MG63 (cell line): ENCODE results near the gene PKN1. TPM values are rescaled to one million over a fixed set of nuclear protein-coding genes. Genes with fewer than 3 reads are reported as not detected.

Experiments
- DNase-seq: peaks from one replicate; pipeline ENCODE4 v3.0.0-alpha.2; 2020
- H3K27me3 ChIP-seq: fragments of 250-450 bp; sonication (Bioruptor Pico); 2 replicates; pipeline ENCODE4 v1.5.1; 2020; ENCODE audit warnings: mild to moderate bottlenecking, moderate library complexity
- H3K36me3 ChIP-seq: fragments of 250-450 bp; sonication (Bioruptor Pico); 2 replicates; pipeline ENCODE4 v1.5.1; 2020; ENCODE audit warnings: mild to moderate bottlenecking, moderate library complexity
- H3K4me3 ChIP-seq: fragments of 250-450 bp; sonication (Bioruptor Pico); 2 replicates; pipeline ENCODE4 v1.5.1; 2020; ENCODE audit warnings: mild to moderate bottlenecking, moderate library complexity
- H3K9me3 ChIP-seq: fragments of 250-450 bp; sonication (Bioruptor Pico); 2 replicates; pipeline ENCODE4 v1.5.1; 2020; ENCODE audit warnings: mild to moderate bottlenecking, moderate library complexity
- total RNA-seq: library from RNA; depleted of rRNA; stranded (reverse); fragments of >200 nt; shearing (Covaris generic); gene quantifications from 2 replicates; pipeline ENCODE4 v1.2.3, GENCODE V29; 2014; ENCODE audit warnings: low replicate concordance

PKN1 gene
- total RNA-seq, 1 experiment from 2014 or later: 128 TPM

DNA sequence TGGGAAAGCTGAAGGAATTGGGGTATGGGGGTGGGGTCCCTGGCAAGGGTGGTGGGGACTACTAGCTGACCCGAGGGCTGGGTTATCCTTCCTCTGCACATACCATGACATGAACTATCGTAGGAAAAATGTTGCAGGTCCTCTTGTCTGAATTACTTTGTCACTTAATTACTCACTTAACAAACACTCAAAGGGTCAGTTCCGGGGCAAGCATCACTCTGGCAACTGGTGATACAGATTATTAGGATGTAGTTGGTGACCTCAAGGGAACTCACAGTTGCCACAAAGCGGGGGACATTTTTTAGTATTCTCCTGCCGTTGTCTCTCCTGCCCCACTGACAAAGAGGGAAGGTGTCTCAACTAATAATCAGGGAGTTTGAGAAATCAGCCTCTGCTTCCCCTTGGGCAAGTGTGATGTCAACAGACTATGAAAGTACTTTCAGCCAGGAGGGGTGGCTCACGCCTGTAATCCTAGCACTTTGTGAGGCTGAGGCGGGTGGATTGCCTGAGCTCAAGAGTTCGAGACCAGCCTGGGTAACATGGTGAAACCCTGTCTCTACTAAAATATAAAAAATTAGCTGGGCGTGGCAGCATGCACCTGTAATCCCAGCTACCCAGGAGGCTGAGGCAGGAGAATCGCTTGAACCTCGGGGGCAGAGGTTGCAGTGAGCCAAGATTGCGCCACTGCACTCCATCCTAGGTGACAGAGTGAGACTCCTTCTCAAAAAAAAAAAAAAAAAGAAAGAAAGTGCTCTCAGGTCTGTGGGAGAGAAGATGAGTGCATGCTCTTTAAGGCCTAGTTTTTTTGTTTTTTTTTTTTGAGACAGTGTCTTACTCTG is 74.8 kb downstream of the PKN1 start:
- H3K4me3 ChIP-seq: no peak overlapping the region
- DNase-seq: no peak
- peaks cover 5% of the 10 kb centered on the region; the same call in 1 of the 2 replicates for H3K36me3 ChIP-seq
- H3K9me3 ChIP-seq: no peaks in the 10 kb centered on the region
- no peaks in the 10 kb centered on the region for H3K27me3 ChIP-seq

DNA sequence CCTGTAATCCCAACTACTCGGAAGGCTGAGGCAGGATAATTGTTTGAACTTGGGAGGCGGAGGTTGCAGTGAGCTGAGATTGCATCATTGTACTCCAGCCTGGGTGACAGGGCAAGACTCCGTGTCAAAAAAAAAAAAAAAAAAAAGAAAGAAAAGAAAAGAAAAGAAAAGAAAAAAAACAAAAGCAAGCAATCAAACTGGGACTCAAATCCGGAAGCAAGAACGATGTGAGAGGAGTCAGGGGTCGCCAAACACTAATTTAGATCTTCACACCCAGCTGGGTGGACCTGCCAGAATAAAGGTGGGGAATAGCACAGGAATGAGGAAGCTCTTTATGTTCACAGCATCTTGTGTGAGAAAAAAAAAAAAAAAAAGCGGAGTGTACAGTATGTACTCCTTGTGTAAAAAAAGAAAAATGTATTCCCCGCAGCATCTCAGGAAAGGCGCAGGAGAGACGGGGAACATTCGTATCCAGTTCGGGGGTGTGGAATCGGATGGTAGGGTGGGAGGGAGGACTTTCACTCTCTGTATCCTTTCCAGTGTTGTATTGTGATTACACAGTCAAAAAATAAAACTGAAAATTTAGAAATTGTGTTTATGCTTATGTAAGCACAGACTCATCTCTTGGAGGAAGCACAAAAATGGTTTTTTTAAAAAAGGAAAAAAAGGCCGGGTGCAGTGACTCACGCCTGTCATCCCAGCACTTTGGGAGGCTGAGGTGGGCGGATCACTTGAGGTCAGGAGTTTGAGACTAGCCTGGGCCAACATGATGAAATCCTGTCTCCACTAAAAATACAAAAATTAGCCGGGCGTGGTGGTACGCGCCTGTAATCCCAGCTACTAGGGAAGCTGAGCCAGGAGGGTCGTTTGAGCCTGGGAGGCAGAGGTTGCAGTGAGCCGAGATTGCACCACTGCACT is 77.5 kb downstream of the PKN1 start:
- Histone ChIP-seq H3K4me3 (peak overlapping the region; percentile 24), H3K36me3 (peaks cover 28% of the 10 kb centered on the region), H3K27me3 (no peaks in the 10 kb centered on the region), H3K9me3 (no peaks in the 10 kb centered on the region)
- DNase-seq: peak; percentile 85

DNA sequence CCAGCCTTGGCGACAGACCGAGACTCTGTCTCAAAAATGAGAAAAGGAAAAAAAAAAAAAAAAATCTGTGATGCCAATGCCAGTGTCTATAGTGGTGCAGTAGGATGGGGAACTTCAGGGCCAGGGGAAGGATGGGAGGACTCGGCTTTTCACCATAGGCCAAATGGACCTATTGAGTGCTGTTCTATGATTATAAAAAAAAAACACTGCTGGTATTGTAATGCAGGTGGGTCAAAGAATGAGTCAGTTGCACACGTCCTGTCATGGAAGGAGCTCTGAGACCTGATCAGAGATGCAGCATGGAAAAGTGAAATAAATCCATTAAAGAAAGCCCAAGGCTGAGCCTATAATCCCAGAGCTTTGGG is 78.1 kb downstream of the PKN1 start:
- Histone ChIP-seq H3K36me3 (peaks cover 34% of the 10 kb centered on the region), H3K4me3 (no peak overlapping the region; the same call in 1 of the 2 replicates), H3K27me3 (no peaks in the 10 kb centered on the region), H3K9me3 (no peaks in the 10 kb centered on the region)
- no peak for DNase-seq

DNA sequence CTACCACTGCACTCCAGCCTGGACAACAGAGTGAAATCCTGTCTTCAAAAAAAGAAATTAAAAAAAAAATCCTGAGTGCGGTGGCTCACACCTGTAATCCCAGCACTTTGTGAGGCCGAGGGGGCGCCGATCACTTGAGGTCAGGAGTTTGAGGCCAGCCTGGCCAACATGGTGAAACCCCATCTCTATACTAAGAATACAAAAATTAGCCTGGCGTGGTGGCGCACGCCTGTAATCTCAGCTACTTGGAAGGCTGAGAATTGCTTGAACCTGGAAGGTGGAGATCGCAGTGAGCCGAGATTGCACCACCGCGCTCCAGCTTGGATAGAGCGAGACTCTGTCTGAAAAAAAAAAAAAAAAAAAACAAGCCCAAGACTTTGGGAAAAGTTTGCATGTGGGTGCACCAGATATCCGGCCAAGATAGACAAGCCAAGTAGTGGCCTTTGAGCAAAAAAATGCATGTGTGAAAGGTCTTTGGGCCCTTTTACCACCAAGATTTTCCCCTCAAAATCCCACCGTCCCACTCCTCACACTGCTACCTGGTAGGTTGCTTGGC is 79.4 kb downstream of the PKN1 start:
- DNase-seq: no peak
- Histone ChIP-seq H3K36me3 (peaks cover 44% of the 10 kb centered on the region), H3K4me3 (no peak overlapping the region), H3K27me3 (no peaks in the 10 kb centered on the region), H3K9me3 (no peaks in the 10 kb centered on the region)

DNA sequence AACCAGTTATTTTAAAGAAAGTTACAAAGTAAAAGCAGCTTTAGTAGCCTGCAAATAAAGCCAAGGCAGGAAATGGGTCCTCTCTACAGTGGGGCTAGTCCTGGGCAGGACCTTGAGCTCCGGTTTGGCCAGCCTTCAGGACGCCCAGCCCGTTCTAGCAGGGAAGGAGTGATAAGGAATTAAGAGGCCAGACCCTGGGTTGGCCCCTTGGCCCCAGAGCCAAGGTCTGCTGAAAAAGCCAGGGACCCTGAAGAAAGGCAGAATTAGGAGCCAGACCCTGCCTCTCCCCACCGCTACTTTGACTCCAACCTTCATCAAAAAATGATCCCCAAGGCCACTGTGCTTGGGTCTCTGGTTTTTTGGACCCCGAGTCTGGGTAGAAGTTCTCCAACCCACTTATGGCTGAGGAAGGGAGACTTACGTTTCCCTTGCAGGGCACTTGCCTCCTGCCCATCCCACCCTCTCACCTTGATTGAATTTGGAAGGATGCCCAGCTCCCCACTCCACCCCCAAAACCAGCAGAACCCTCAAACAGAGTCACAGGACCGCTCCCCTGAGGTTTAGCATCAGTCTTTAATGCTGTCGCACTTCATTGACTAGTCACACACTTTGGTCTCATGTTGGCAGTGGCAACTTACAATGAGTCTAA is 81.2 kb downstream of the PKN1 start:
- Histone ChIP-seq H3K36me3 (peaks cover 47% of the 10 kb centered on the region), H3K9me3 (no peaks in the 10 kb centered on the region), H3K27me3 (no peaks in the 10 kb centered on the region), H3K4me3 (no peak overlapping the region)
- DNase-seq: no peak

DNA sequence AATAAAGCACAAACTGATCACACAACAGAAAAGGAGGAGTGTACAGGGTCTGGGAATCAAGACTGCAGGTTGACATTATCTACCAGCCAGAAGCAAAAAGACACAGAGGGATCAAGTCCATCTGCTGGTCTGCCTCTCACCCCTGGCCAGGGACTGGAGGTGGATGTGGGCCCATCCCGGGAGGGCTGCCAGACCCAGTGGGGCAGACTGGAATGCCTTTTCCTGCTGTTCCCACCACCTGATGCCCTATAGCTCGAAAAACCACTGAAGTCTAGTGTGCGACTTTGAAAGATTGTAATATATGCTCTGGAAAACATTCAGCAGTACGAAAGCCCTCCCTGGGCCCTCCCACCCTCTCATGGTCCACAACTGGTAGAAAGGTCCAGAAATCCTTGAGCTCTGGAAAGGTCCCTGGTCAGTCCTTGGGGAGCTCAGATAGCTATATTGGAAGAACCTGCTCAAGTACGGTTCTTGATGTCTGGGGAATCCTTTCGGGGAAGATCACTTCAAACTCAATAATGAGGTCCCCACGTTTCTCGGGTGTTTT is 82.5 kb downstream of the PKN1 start:
- H3K9me3 ChIP-seq: no peaks in the 10 kb centered on the region
- no peak for DNase-seq
- peaks cover 47% of the 10 kb centered on the region for H3K36me3 ChIP-seq
- H3K4me3 ChIP-seq: peak overlapping the region; percentile 100
- H3K27me3 ChIP-seq: no peaks in the 10 kb centered on the region

DNA sequence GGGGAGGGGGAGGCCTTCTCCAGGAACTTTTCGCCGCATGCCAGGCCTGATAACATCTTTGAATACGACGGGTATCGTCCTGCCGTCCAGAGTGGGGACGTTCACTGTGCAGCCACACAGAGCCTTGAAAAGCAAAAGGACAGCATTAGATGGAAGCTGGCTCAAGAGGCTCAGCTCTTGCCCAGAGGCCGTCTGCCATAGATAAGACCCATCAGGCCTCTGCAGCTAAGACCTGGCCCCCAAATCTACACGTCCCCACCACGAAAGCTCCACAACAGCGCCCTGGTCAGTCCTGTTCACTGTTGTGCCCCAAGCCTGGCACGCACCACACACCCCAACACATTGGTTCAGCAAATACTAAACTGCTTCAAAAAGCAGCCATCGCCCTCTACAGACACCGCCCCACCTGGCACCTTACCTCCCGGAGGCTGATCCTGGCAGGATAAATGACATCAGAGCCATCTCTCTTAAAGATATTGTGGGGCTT is 83.0 kb downstream of the PKN1 start:
- no peak for DNase-seq
- H3K4me3 ChIP-seq: peak overlapping the region; percentile 100
- H3K36me3 ChIP-seq: peaks cover 47% of the 10 kb centered on the region
- no peaks in the 10 kb centered on the region for H3K27me3 ChIP-seq
- no peaks in the 10 kb centered on the region for H3K9me3 ChIP-seq

DNA sequence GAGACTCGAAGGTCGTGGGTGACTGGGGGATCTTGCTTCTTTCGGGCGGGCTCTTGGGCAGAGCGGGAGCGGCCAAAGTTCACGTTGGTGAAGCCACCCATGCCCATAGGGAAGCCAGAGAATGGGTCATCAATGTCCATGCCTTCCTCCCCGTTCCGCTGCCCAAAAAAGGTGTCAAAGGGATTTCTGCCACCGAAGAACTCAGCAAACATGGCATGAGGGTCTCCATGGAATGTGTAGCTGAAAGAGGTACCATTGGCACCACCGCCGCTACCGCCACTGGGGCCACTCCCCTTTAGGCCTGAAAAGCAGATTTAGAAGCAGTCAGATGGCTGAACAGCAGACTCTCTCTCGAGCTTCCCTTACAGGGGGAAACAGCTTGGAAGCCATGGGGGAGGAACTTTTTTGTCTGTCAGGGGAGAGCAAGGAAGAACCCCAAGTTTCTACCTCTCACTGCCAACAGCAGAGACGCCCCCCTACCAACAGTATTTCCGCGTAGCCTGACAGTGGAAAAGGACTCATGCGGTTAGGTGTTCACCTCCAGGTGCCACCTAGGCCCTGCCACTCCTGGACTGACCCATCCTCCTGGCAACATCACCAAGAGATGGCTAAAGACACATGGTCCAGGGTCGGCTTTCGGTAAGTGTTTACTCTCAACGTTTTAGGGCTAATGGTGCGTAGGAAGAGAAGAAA is 83.8 kb downstream of the PKN1 start:
- DNase-seq: no peak
- H3K36me3 ChIP-seq: peaks cover 47% of the 10 kb centered on the region
- H3K27me3 ChIP-seq: no peaks in the 10 kb centered on the region
- H3K4me3 ChIP-seq: peak overlapping the region; percentile 100
- H3K9me3 ChIP-seq: no peaks in the 10 kb centered on the region

DNA sequence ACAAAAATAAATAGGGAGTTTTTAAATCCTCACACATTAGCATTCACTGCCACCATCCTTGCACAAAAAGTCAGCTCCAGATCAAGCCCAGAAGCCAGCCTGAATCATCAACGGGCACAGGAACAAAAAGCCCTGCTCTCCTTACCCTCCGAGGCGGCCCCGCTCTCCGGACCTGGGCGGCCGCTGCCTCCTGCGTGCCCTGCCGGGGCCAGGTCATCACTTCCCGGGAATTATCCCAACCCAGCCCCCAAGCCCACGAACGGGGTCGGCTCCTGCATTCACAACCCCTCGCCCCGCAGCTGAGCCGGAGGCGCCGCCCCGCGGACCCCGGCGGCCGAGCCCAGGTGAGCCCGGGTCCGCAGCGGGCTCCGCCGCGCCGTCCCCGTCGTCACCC is 84.3 kb downstream of the PKN1 start:
- H3K36me3 ChIP-seq: peaks cover 42% of the 10 kb centered on the region
- no peaks in the 10 kb centered on the region for H3K9me3 ChIP-seq
- H3K27me3 ChIP-seq: no peaks in the 10 kb centered on the region
- DNase-seq: peak; percentile 58
- peak overlapping the region; percentile 100 for H3K4me3 ChIP-seq

DNA sequence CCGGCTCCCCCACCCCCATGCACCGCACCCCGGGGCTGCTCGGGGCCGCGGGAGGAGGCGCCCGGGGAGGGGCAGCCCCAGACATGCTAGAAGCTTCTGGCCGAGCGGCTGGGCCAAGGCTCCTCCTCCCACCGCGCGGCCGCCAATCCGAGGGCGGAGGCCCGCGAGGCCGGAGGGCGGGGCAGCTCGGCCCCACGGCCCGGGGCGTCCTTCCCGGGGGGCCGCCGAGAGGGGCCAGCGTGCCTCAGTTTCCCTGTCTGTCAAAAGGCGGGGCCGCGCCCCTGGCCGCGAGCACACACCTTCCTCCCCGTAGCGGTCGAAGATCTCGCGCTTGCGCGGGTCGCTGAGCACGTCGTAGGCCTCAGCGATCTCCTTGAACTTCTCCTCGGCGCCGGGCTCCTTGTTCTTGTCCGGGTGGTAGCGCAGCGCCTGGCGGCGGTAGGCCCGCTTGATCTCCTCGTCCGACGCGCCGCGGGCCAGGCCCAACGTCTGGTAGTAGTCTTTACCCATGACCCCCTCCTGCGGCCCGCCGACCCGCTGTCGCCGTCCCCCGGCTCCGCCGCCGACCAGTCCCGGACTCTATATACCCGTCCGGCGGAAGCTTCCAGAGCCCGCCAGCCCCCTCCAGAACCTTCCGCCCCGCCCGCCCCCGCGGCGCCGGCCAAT is 84.9 kb downstream of the PKN1 start, which contains the start of gene DNAJB1:
TSS of gene DNAJB1 (minus strand) at position 558 of the 666 bp plus-strand sequence. CDS start at position 510, 48 bp downstream.
- H3K36me3 ChIP-seq: peaks cover 42% of the 10 kb centered on the region
- H3K27me3 ChIP-seq: no peaks in the 10 kb centered on the region
- peak within 1 kb of the TSS; percentile 100 for H3K4me3 ChIP-seq
- H3K9me3 ChIP-seq: no peaks in the 10 kb centered on the region
- DNase-seq: peak; percentile 88

DNA sequence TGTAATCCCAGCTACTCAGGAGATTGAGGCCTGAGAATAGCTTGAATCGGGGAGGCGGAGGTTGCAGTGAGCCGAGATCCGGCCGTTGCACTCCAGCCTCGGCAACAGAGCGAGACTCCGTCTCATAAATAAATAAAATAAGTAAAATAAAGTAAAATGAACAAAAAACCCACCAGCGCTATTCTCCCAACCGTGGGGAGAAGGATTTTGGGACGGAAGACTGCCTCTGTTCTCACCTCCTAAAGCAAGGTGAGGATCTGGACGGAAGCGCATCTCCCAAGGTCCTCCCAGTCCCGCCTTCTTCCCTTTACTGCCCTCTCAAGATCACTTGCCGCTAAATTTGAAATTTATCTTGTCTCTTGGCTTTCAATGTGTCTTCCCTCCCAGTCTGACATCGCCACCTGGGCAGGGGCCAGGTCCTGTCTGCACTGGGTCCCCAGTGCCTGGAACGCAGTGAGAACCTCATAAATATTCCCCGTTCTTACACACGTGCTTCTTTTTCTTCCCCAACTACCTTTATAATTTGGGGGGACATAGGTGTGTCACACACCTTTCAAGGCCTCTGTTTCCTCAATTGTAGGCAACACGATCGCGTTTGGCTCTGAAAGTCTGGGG is 86.2 kb downstream of the PKN1 start:
- Histone ChIP-seq H3K4me3 (no peak overlapping the region), H3K9me3 (no peaks in the 10 kb centered on the region), H3K36me3 (peaks cover 31% of the 10 kb centered on the region), H3K27me3 (no peaks in the 10 kb centered on the region)
- DNase-seq: no peak

DNA sequence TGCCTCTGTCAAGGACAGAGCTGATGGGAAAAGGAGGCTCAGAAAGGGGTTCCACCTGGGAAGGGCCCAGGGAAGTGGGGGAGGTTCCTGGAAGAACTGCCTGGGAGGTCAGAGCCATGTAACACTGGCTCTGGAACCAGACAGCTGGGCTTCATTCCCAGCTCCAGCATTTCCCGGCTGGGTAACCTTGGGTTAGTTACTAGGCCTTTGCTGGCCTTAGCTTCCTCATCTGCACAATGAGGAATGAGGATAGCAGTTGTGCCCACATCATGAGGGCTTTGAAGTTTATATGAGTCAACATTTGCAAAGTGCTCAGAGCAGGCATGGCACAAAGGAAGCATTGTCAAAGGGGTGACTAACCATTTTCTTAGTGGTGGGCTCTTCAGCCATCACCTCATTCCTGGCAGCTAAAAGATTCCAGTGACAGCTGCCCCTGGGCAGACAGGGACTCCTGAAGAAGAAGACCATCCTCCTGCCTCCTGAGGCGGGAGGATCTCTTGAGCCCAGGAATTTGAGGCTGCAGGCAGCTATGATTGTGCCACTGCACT is 86.8 kb downstream of the PKN1 start:
- H3K36me3 ChIP-seq: peaks cover 26% of the 10 kb centered on the region
- DNase-seq: peak; percentile 90
- H3K9me3 ChIP-seq: no peaks in the 10 kb centered on the region
- no peak overlapping the region for H3K4me3 ChIP-seq
- H3K27me3 ChIP-seq: no peaks in the 10 kb centered on the region

DNA sequence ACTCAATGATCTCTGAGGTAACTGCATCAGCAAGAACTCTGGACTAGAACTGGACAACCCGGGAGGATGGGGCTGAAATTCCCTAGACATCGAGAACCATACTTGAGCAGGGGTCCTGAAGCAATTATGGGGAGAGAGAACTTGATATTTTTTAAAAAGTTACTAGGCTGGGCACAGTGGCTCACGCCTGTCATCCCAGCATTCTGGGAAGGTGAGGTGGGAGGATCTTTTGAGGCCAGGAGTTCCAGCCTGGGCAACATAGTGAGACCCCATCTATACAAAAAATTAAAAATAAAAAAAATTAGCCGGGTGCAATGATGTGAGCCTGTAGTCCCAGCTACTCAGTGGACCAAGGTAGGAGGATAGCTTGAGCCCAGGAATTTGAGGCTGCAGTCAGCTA is 87.4 kb downstream of the PKN1 start:
- no peaks in the 10 kb centered on the region for H3K27me3 ChIP-seq
- H3K4me3 ChIP-seq: no peak overlapping the region
- DNase-seq: no peak
- no peaks in the 10 kb centered on the region for H3K9me3 ChIP-seq
- H3K36me3 ChIP-seq: peaks cover 19% of the 10 kb centered on the region
